ENCODE results near the gene LAMC1. TPM values are rescaled to one million over a fixed set of nuclear protein-coding genes. Genes with fewer than 3 reads are reported as not detected.

The LAMC1 gene
- total RNA-seq, 1 experiment from 2014 or later = 113 TPM

DNA sequence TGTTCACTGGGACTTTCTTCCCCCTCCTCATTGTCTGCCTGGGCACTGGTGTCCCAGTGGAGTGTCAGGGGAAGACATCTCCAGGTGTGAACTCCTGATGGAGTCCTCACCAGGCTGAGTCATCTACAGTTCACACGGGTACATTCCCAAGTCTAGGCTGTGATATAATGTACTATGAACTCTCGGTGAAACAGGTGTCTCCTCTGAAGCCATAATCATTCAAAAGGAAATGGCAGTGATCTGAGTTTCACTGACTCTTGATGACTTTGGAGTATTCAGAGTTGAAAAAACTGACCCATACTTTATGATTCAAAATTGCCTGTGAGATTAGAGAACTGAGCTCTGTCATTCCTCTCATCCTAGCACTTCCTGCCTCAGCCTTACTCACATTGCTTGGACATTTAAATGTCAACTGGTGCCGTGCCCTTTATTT, 171.9 kb downstream of the LAMC1 start:
- Histone ChIP-seq H3K27me3 (ENCODE audit: control insufficient read depth, insufficient read depth, low read length) (no peaks in the 10 kb centered on the region), H3K27ac (ENCODE audit: low read length) (no peak overlapping the region), H3K4me3 (ENCODE audit: low read depth in 2 of 2, low read length in 2 of 2) (no peak overlapping the region), H3K4me1 (ENCODE audit: control insufficient read depth, insufficient read depth, low read length) (no peaks in the 10 kb centered on the region), H3K9me3 (ENCODE audit: control insufficient read depth, insufficient read depth, low read depth, low read length) (no peaks in the 10 kb centered on the region), H3K36me3 (ENCODE audit: control insufficient read depth, insufficient read depth, low read length) (no peaks in the 10 kb centered on the region)
- no TSS peak for BruUV-seq (replicated peaks)
- ChIA-PET POLR2A (interaction anchor here (0.6 kb wide), 1 partner anchor 190 kb away, joined by 4 read pairs; no protein-coding TSS in a partner anchor), CTCF (no interaction called here)
- peak; percentile 60; the same call in 1 of the 2 replicates for ATAC-seq
- TF ChIP-seq TCF7L2 (IDR thresholded peaks at IDR 0.05; ENCODE audit: low read depth, low read length) (no peak), CTCF (IDR thresholded peaks at IDR 0.05) (no peak)
- intact Hi-C loops (cut with micrococcal nuclease; ENCODE audit: unreplicated experiment) = no loop called here
- in situ Hi-C loops (cut with HindIII; ENCODE audit: low pct_unique_long_range_greater_than_20kb, low sequenced_read_pairs) = no loop called here
- DNase-seq (ENCODE audit: low read depth, low spot score) = no peak

Other genes with a start within 250 kb of the LAMC1 start
- 0.90 TPM for gene NPL, start 233.6 kb upstream of the LAMC1 start, total RNA-seq (2021; ENCODE audit: unreplicated experiment)
- gene DHX9, start 184.1 kb upstream of the LAMC1 start, total RNA-seq (2021; ENCODE audit: unreplicated experiment) = 180 TPM
- gene SHCBP1L, start 70.3 kb upstream of the LAMC1 start, total RNA-seq (2021; ENCODE audit: unreplicated experiment) = not detected
- 8.3 TPM for gene LAMC2, start 162.8 kb downstream of the LAMC1 start, total RNA-seq (2021; ENCODE audit: unreplicated experiment)

All from Panc1 (cell line).